Activated naive CD8-positive, alpha-beta T cell treated with anti-CD3 and anti-CD28 coated beads, Interleukin-2, amount 50 U/mL, for 24 hours (primary cell): ENCODE data around the gene ZNF574.
"Not testable (repeated sequence)": the region's sequence is repeated elsewhere in the genome, so short reads cannot be mapped to it uniquely, and the experiment has no call there.

Experiments
- ATAC-seq: fragments of 150-1000 bp; cut with Tn5 transposase; one replicate; pipeline ENCODE4 v1.10.0; 2021
- DNase-seq: peaks from one replicate; pipeline ENCODE4 v3.0.0; 2021
- H3K27ac Mint-ChIP-seq: one replicate; pipeline ENCODE4 v1.8.0; 2021; ENCODE audit warnings: mild to moderate bottlenecking, mixed read lengths
- H3K27me3 Mint-ChIP-seq: one replicate; pipeline ENCODE4 v1.8.0; 2021; ENCODE audit warnings: mixed read lengths
- H3K36me3 Mint-ChIP-seq: one replicate; pipeline ENCODE4 v1.8.0; 2021; ENCODE audit warnings: low read depth, mixed read lengths
- H3K4me1 Mint-ChIP-seq: one replicate; pipeline ENCODE4 v1.8.0; 2021; ENCODE audit warnings: mixed read lengths
- H3K4me3 Mint-ChIP-seq: one replicate; pipeline ENCODE4 v1.8.0; 2021; ENCODE audit warnings: mild to moderate bottlenecking, moderate library complexity, mixed read lengths
- H3K9me3 Mint-ChIP-seq: one replicate; pipeline ENCODE4 v1.8.0; 2021; ENCODE audit warnings: mixed read lengths

ZNF574 gene

DNA sequence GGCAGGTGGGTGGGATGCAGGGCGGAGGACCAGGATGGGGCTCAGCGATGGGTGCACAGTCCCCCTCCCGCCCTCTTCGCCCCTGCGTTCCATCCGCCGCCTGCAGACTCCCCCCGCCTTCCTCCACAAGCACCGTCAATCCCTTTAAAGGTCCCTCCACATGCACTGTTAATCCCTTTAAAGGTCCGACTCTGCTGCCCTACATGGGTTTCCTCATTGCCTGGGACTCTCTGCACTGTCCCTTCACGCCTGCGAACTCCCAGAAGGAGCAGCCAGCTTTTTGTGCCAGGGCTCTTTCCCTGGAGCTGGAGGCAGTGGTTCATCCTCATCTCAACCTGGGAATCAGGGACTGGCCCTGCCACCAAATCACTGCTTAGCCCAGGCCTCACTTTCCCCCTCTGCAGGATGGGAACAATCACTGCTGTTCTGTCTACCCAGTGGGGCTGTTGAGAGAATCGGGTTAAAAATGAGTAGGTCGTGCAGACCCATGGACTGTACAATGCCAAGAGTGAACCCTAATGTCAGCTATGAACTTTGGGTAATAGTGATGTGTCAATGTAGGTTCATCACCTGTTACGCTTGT is 20.4 kb downstream of the ZNF574 start:
- ATAC-seq = no peak
- H3K4me3 Mint-ChIP-seq = no peak overlapping the region
- H3K9me3 Mint-ChIP-seq = no peaks in the 10 kb centered on the region
- H3K27ac Mint-ChIP-seq = no peak overlapping the region
- peaks cover 2% of the 10 kb centered on the region for H3K4me1 Mint-ChIP-seq
- H3K27me3 Mint-ChIP-seq = no peaks in the 10 kb centered on the region
- DNase-seq = no peak
- peaks cover 36% of the 10 kb centered on the region for H3K36me3 Mint-ChIP-seq

DNA sequence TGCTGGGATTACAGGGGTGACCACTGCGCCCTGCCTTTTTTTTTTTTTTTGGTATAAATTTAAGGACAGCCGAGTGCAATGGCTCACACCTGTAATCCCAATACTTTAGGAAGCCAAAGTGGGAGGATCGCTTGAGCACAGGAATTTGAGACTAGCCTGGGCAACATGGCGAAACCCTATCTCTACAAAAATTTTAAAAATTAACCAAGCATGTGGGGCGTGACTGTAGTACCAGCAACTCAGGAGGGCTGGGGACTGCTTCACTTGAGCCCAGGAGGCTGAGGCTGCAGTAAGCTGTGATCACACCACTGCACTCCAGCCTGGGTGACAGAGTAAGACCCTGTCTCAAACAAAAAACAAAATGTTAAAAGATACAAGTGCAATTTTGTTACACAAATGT is 21.5 kb downstream of the ZNF574 start:
- ATAC-seq (no peak), DNase-seq (no peak)
- H3K4me3 Mint-ChIP-seq = no peak overlapping the region
- no peak overlapping the region for H3K27ac Mint-ChIP-seq
- no peaks in the 10 kb centered on the region for H3K4me1 Mint-ChIP-seq
- H3K27me3 Mint-ChIP-seq = no peaks in the 10 kb centered on the region
- H3K36me3 Mint-ChIP-seq = peaks cover 34% of the 10 kb centered on the region
- no peaks in the 10 kb centered on the region for H3K9me3 Mint-ChIP-seq

DNA sequence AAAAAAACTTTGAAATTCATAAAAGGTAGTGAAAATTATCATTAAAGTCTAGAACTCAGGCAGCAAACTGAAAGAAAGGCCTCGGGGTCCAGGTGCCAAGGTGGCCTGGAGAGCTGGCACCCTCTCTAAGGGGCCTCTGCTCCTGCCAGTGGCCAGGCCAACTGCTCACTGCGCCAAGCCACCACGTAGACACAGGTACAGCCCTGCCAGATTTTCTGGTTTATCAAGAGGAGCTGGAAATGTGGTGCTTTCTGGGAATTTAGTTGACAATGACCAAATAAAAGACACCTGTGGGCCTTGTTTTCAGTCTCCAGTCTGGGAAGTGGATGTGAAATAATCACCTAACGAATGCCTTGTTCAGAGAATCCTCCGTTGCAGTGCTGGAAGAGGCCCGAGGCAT is 22.8 kb downstream of the ZNF574 start:
- Mint-ChIP-seq H3K4me3 (no peak overlapping the region), H3K27ac (no peak overlapping the region), H3K4me1 (no peaks in the 10 kb centered on the region), H3K9me3 (no peaks in the 10 kb centered on the region), H3K27me3 (no peaks in the 10 kb centered on the region), H3K36me3 (peaks cover 42% of the 10 kb centered on the region)
- DNase-seq (no peak), ATAC-seq (no peak)

DNA sequence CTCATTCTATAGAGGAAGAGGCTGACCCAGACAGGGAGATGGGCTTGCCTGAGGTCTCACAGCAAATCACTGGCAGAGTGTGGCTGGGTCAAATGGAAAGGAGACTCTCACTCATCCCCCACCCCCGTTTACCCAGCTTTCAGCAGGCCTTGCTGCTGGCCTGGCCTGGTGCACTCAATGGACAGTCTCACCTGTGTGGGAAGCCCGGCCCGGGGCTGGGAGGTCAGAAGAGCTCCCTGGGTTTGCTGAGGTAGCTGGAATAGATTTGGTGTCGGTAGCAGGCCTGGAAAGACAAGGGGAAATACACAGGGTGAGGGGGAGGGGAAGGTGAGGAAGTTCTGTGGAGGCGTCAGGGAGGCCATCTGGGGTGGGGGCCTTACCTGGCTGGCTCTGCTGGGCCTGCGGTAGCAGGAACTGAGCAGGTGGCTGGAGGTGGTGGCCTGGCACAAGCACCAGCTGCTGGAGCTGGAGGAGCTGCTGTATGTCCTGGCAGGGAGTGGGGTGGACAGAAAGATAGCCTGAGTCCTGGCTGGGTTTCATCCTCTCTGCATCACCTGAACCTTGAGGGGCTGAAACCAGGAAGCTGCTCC is 23.5 kb downstream of the ZNF574 start:
- Mint-ChIP-seq H3K4me1 (peaks cover 2% of the 10 kb centered on the region), H3K36me3 (peaks cover 37% of the 10 kb centered on the region), H3K27ac (no peak overlapping the region), H3K4me3 (no peak overlapping the region), H3K27me3 (no peaks in the 10 kb centered on the region), H3K9me3 (no peaks in the 10 kb centered on the region)
- ATAC-seq (no peak), DNase-seq (no peak)

DNA sequence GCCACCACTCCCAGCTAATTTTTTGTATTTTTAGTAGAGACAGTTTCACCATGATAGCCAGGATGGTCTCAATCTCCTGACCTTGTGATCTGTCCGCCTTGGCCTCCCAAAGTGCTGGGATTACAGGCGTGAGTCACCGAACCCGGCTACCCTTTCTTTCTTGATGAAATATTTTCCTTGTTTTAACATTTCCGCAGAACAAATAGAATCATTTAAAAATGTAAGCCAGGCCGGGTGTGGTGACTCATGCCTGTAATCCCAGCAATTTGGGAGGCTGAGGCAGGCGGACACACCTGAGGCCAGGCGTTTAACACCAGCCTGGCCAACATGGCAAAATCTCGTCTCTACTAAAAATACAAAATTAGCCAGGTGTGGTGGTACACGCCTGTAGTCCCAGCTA is 24.3 kb downstream of the ZNF574 start:
- not testable (repeated sequence) for H3K4me3 Mint-ChIP-seq, DNase-seq, H3K9me3 Mint-ChIP-seq, H3K27ac Mint-ChIP-seq, ATAC-seq, H3K4me1 Mint-ChIP-seq, H3K27me3 Mint-ChIP-seq
- H3K36me3 Mint-ChIP-seq = peaks cover 35% of the 10 kb centered on the region

DNA sequence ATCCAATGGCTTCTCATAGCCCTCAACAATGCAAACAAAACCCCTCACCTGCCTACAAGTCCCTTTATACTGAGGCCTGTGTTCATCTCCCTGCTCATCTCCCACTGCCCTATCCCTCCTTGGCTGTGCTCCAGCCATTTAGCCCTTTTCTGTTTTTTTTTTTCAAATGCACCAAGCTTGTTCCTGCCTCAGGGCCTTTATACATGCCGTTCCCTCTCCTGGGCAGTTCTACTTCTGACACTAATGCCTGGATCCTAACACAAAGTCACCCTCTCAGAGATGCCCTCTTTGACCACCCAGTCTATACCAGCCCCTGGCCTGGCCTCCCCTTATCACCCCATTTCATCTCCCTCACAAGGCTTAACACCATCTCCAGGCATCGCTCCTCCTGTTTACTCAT is 26.9 kb downstream of the ZNF574 start:
- Mint-ChIP-seq H3K27ac (no peak overlapping the region), H3K36me3 (peaks cover 31% of the 10 kb centered on the region), H3K4me3 (no peak overlapping the region), H3K9me3 (no peaks in the 10 kb centered on the region), H3K27me3 (no peaks in the 10 kb centered on the region), H3K4me1 (peaks cover 20% of the 10 kb centered on the region)
- ATAC-seq = no peak
- no peak for DNase-seq

DNA sequence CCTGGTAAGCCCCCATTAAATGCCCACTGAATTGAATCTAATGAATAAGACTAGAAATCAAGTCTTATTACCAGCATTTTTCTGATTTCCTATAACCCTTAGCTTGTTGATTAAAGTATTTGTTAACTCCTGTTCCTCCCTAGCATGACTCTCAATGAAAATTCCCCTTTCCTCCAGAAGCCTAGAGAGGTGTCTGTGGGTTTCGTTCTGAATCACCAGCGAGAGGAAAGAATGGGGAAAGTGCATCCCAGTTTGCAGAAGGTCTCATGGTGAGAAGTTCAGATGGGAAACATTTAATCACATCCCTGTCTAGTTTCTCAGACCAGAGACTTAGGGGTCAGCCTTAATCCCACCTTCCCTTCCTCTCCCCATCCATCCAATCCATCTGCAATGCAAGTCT is 29.4 kb downstream of the ZNF574 start:
- no peak overlapping the region for H3K4me3 Mint-ChIP-seq
- ATAC-seq (peak; percentile 48), DNase-seq (no peak)
- H3K4me1 Mint-ChIP-seq = peaks cover 31% of the 10 kb centered on the region
- H3K9me3 Mint-ChIP-seq = no peaks in the 10 kb centered on the region
- H3K27me3 Mint-ChIP-seq = no peaks in the 10 kb centered on the region
- peak overlapping the region; percentile 52 for H3K27ac Mint-ChIP-seq
- H3K36me3 Mint-ChIP-seq = peaks cover 25% of the 10 kb centered on the region

DNA sequence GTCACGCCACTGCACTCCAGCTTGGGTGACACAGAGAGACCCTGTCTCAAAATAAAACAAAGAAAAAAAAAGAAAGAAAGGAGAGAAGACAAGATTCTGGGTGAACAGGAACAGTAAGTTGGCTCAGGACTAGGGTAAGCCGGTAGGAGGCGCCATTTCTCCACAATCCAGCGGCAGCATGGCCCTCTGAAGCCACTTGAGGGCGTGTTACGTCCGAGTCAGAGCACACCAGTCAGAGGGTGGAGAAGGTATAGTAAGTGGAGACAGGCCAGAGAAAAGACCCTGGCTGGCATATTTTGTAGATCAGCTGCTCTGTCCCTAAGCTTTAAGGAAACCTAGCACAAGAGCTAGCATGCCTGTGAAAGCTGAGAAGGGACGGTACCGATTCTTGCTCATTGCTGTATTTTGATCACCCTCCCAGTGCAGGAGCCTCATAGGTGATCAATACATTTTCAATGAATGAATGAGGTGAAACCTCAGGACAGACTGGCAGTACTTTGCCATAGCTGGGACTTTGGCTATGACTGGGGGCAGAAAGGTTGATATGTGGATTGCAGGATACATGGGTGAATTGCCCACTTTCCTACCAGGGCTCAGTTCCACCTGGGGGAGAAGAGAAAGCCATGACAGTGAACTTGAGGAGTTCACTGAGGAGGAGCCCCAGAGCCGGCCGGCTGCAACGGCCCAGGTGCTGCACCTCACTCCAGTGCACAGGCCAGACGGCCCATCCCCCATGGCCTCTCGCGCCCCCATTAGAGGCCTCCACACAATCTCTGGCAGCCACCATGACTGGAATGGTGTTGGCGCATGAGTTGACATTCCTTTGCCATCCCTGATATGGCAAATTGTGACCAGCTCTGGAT is 32.8 kb downstream of the ZNF574 start:
- peaks cover 38% of the 10 kb centered on the region for H3K36me3 Mint-ChIP-seq
- peaks cover 62% of the 10 kb centered on the region for H3K4me1 Mint-ChIP-seq
- ATAC-seq (peak; percentile 87), DNase-seq (peak; percentile 91)
- H3K27me3 Mint-ChIP-seq = no peaks in the 10 kb centered on the region
- H3K27ac Mint-ChIP-seq = no peak overlapping the region
- no peak overlapping the region for H3K4me3 Mint-ChIP-seq
- no peaks in the 10 kb centered on the region for H3K9me3 Mint-ChIP-seq

DNA sequence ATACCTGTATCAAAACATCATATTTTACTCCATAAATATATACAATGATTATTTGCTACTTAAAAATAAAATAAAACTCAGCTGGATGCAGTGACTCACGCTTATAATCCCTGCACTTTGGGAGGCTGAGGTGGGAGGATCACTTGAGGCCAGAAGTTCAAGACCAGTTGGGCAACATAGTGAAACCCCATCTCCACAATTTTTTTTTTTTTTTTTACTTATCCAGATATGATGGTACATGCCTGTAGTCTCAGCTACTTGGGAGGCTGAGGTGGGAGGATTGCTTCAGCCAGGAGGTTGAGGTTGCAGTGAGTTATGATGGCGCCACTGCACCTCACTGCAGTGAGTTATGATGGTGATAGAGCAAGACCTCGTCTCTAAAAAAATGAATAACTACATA is 33.9 kb downstream of the ZNF574 start:
- H3K27ac Mint-ChIP-seq = no peak overlapping the region
- no peak overlapping the region for H3K4me3 Mint-ChIP-seq
- peaks cover 69% of the 10 kb centered on the region for H3K4me1 Mint-ChIP-seq
- DNase-seq (no peak), ATAC-seq (no peak)
- H3K9me3 Mint-ChIP-seq = no peaks in the 10 kb centered on the region
- H3K27me3 Mint-ChIP-seq = no peaks in the 10 kb centered on the region
- peaks cover 37% of the 10 kb centered on the region for H3K36me3 Mint-ChIP-seq

DNA sequence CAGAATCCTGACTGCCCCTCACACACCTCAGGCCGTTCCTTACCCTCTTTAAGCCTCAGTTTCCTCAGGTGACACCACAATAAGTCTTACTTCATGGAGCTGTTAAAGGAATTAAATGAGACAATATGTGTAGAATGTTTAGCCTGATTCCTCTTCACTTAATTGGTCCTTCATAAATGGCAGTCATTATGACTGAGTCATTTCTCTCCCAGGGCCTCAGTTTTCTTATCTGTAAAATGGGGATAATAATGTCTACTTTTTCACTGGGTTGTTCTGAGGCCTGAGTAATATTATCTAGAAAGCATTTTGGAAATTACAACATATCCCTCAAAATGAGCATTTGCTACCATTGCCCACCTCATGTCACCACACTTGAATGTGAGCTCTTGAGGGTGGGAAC is 34.7 kb downstream of the ZNF574 start:
- no peak for ATAC-seq

DNA sequence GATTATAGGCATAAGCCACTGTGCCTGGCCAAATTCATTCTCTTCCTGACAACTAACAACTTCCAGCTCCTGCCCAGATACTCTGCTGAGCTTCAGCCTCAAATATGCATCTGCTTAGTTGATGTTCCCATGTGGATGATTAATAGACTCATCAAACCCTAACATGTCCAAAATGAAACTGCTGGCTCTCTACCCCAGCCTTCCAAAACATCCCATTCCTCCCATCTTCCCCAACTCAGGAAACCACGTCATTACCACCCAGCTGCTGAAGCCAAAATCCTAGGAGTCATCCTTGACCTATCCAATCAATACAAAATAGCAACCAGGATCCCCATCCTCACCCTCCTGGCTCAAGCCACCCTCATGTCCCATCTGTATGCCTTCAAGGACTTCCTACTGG is 35.4 kb downstream of the ZNF574 start:
- Mint-ChIP-seq H3K27me3 (no peaks in the 10 kb centered on the region), H3K4me1 (peaks cover 65% of the 10 kb centered on the region), H3K27ac (peak overlapping the region; percentile 57), H3K9me3 (no peaks in the 10 kb centered on the region), H3K36me3 (peaks cover 42% of the 10 kb centered on the region), H3K4me3 (no peak overlapping the region)
- ATAC-seq = no peak
- no peak for DNase-seq

More for the DNA sequence above, 34.7 kb downstream of the ZNF574 start:
- Mint-ChIP-seq H3K27ac (peak overlapping the region; percentile 57), H3K4me1 (peaks cover 69% of the 10 kb centered on the region), H3K4me3 (no peak overlapping the region), H3K9me3 (no peaks in the 10 kb centered on the region), H3K27me3 (no peaks in the 10 kb centered on the region), H3K36me3 (peaks cover 40% of the 10 kb centered on the region)
- no peak for DNase-seq

DNA sequence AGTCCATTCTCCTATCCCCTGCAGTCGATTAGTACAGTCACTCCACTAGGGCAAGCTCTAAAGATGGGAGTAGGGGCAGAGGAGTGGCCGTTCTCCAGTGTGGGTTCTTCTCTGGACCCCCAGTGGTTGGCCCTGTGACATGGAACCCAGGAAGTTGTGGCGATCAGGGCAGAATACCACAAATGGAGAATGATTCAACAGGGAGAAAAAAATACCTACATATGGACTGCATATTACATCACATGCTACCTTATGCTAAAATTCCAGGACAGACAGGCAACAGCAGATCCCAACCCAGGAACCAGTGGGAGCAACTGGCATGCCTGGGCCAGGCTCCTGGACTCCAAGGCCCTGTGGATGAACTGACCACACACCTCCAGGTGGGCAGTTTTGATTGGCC is 35.8 kb downstream of the ZNF574 start:
- DNase-seq = no peak
- H3K36me3 Mint-ChIP-seq = peaks cover 41% of the 10 kb centered on the region

DNA sequence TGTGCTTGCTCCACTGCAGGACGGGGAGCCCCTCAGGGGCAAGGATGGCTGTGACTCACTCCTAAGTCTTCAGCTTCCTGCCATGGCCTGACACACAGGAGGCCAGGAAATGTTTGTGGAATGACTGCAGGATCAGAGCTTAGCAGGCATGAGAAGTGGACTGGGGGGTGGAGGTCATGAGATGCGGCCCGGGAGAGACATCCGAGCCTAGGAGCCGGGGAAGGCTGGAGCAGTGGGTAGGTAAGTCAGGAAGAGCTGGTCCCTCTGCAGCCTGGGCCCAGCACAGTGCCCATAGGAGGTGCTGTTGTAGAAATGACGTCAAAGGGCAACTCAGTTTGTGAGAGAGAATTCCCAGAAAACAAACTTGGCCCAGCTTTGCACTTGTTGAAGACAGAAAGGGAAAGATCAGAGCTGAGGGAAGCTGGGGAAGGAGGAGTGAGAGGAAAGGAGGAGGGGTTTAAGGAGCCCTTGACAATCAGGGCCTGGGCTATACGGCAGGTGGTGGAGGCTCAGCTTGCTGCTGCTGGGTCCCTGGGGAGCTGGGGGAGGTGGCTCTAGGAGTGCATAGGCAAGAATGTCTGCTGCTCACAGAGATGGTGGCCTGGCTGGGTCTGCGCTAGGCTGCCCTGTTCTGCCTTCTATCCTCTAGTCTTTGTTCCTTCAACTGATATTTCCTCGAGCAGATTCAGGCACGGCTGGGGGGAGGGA is 37.8 kb downstream of the ZNF574 start:
- ATAC-seq = peak; percentile 27
- Mint-ChIP-seq H3K4me1 (peaks cover 66% of the 10 kb centered on the region), H3K36me3 (peaks cover 51% of the 10 kb centered on the region), H3K27me3 (no peaks in the 10 kb centered on the region), H3K9me3 (no peaks in the 10 kb centered on the region), H3K27ac (peak overlapping the region; percentile 85), H3K4me3 (no peak overlapping the region)
- DNase-seq = no peak

More for the DNA sequence above, 35.8 kb downstream of the ZNF574 start:
- no peaks in the 10 kb centered on the region for H3K9me3 Mint-ChIP-seq
- H3K4me3 Mint-ChIP-seq = no peak overlapping the region
- no peak for ATAC-seq
- peaks cover 63% of the 10 kb centered on the region for H3K4me1 Mint-ChIP-seq
- H3K27me3 Mint-ChIP-seq = no peaks in the 10 kb centered on the region
- H3K27ac Mint-ChIP-seq = peak overlapping the region; percentile 57

DNA sequence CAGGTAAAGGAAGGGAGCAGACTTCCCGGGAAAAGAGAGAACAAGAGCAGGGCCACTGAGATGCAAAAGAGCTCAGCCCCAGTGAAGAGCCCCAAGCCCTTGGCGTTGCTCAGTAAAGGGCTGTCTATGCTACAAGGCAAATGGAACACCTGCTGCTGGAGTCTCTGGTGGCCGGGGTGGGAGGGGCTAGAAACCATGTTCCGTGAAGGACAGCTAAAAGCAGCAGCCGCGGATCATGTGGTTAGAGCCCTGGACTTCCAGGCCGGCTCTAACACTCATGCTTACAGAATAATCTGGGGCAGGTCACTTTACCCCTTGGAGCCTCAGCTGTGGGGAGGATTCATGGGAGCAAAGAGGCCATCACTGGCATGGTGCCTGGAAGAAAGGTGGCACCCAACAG is 38.4 kb downstream of the ZNF574 start:
- Mint-ChIP-seq H3K36me3 (peaks cover 54% of the 10 kb centered on the region), H3K9me3 (no peaks in the 10 kb centered on the region), H3K27ac (peak overlapping the region; percentile 85), H3K4me3 (no peak overlapping the region), H3K4me1 (peaks cover 69% of the 10 kb centered on the region), H3K27me3 (no peaks in the 10 kb centered on the region)
- DNase-seq (no peak), ATAC-seq (no peak)
